Activated CD4-positive, CD25-positive, alpha-beta regulatory T cell treated with anti-CD3 and anti-CD28 coated beads, Interleukin-2, amount 50 U/mL, for 16 hours (primary cell): ENCODE results near the gene S100A7A.
"Not testable (repeated sequence)": the region's sequence is repeated elsewhere in the genome, so short reads cannot be mapped to it uniquely, and the experiment has no call there.

Experiments
- DNase-seq: peaks from one replicate; pipeline ENCODE4 v3.0.0-alpha.2; 2020; ENCODE audit warnings: low read depth, low spot score

The S100A7A gene

GRCh38 chr1:153422450-153423068 is 6.2 kb downstream of the S100A7A start:
- DNase-seq = peak; percentile 39

DNA sequence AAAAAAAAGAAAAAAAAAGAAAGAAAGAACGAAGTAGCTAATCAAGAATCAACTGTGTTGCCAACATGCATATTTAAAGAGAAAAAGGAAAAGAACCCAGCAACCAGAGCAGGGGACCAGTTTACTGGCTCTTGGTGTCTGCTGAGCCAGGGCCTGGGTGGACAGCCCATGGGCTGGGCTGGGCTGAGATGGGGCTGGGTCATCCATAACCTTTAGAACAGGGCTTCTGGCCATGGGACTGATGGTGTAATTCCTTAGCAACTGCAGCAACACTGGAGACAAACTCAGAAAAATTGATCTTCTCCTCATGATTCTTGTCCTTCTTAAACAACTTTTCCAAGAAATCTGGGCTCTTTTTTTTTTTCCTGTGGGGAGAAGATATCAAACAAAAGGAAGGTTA is 10.5 kb downstream of the S100A7A start:
- DNase-seq = no peak

- no peak for DNase-seq
Measured at GRCh38 chr1:153428073-153428638, 11.8 kb downstream of the S100A7A start.

GRCh38 chr1:153428791-153429190 is 12.5 kb downstream of the S100A7A start:
- DNase-seq = no peak

DNA sequence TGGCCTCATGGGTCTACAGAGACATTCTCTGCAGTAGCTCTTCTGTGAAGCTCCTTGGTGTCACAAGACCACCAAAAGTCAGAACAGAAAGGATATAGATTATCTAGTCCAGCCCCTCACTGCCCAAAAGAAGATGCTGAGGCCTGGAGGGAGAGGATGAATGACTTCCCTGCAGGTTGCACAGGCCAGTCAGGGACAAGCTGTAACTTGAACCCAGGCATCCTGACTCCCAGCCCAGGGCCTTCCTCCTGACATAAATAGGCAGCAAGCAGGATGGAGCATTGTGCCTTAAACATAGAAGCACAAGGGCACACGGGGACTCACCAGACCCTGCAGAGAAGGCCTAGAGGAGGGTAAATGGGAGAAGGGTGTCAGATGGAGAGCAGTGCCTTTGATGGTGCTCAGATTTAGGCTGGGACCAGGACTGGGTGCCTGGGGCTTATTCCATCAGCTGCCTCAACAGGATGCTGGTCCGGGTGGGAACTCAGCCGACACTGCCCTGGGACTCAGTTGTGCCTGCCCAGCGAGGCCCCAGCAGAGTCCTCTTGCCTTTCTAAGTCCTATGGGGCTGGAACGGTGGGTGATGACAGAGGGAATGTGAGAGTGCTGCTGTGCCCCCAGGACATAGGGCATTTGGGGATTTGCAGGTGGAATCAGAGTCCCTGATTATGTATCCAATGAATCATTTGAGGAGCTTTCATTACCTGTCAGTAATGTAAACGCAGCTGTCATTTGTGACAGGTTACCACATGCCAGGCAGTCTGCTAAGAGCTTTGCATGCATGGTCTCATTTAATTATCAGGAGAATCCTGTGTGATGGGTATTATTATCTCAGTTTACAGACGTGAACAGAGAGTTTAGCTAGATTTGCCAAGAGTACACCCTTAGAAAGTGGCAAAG is 13.2 kb downstream of the S100A7A start:
- no peak for DNase-seq

- no peak for DNase-seq
Measured at GRCh38 chr1:153430166-153430553, 13.8 kb downstream of the S100A7A start.

DNA sequence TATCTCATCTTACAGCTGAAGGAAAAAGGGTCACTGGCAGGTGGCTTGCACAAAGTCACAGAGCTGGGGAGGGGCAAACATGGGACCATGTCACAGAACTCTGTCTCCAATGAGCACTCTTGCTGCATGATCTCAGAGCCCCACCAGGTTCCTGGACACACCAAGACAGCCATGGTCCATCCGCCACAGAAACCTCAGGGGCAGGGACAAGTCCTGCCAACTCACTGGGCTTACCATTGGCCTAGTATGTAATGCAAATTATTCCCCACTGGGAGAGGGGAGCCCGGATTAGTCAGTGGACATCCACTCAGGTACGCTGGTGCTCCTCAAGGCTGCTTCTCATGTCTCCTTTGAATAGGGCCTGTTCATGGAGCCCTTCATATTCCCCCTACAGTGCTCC is 14.2 kb downstream of the S100A7A start:
- DNase-seq = no peak

- DNase-seq = no peak
Measured at GRCh38 chr1:153431002-153431401, 14.7 kb downstream of the S100A7A start.

- DNase-seq = no peak
Measured at GRCh38 chr1:153431427-153431826, 15.1 kb downstream of the S100A7A start.

GRCh38 chr1:153431928-153432327 is 15.6 kb downstream of the S100A7A start:
- DNase-seq = no peak

DNA sequence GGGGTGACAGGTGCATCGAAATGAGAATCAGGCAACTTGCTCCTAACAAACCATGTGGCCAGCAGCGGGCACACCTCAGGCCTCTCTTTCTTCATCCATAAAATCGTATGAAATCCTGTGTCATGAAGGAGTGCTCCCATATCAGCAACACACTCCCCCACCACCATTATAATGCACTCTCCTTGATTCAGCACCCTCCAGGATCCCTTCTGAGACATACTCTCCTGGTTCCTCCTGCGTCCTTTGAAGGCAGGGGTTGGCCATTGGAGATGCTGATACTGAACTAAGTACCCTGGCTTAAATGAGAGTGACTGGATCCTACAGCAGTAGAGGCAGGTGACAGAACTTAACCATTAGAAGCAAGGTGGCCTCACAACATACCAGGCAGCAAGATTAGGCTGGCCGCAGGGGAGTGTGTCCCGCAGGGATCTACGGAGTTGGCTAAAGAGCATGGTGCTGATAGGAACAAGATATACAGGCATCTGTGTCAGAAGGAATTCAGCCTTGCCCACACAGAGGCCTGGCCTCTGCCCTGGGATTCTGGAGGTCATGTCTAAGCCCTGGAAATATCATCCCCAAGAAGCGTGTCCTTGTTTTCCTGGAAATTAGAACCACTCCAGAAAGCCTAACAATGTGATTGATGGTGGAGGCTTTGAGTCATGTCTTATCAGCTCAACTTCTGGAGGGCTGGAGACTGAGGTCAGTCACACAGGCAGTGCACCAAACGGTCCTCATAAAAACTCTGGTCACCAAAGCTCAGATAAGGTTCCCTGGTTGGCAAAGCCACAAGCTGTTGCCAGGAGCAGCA is 16.8 kb downstream of the S100A7A start:
- no peak for DNase-seq

GRCh38 chr1:153434746-153435455 is 18.6 kb downstream of the S100A7A start:
- no peak for DNase-seq

DNA sequence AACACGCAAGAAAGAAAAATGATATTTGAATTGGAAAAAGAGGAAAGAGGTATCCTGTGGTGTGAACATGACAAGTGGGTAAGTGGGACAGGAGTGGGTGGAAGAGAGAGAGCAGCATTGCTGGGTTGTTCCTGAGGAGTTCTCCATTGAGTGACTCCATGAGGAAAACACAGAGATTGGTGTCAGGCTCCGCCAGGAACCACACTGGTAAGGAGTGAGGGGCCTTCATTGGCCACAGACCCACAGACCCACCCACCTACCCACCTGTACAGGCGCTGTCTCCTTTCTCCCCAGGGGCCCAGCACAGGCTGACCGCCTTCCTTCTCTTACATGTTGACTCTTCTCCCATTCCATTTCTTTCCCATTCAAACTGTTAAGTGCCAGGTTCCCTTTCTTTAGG is 20.9 kb downstream of the S100A7A start:
- DNase-seq = no peak

GRCh38 chr1:153438599-153438998 is 22.3 kb downstream of the S100A7A start:
- DNase-seq = no peak

GRCh38 chr1:153439273-153439672 is 23.0 kb downstream of the S100A7A start:
- no peak for DNase-seq

DNA sequence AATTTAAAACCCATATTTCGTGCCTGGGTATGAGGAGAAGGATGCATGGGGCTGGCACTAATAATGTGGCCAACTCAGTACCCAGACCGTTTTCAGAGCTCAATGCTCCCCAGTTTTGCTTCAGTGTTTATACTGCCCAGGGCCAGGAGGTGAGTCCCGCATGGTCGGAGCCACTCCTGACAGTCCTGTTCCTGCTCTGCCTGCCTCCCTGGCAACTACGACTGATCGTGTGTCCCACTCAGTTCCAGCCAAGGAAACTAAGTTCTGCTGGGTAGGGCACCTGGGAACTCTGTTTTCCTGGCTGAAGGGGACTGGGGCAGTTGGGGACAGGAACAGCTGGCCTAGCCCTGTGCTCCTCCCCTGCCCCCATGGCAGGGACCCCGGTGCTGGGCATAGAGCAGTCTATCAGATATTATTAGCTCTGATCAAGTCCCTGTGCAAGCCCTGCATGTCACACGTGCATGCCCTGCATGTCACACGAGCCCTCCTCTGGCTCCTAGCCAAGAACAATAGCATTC is 25.0 kb downstream of the S100A7A start:
- no peak for DNase-seq

DNA sequence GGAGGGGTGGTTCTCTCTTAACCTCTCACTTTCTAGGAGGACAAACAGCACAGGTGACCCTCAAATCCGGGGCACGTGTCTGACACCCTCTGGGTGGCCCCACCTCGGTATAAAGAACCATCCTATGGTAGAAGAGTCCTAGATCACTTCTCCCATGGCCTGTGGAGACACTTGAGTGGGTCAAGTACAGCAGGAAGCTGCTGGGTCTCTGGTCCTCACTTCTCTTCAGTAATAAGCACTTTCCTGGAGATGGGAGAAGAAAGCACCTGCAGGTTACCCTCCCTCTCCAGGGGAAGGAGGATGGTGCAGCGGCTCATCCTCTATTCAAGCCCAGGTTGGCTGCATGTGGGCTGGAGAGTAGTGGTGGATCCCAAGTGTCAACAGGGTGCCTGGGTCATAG is 27.2 kb downstream of the S100A7A start:
- no peak for DNase-seq

GRCh38 chr1:153444078-153444477 is 27.8 kb downstream of the S100A7A start:
- no peak for DNase-seq

- no peak for DNase-seq
Measured at GRCh38 chr1:153447498-153448170, 31.3 kb downstream of the S100A7A start.

GRCh38 chr1:153448851-153449250 is 32.5 kb downstream of the S100A7A start:
- not testable (repeated sequence) for DNase-seq

- no peak for DNase-seq
Measured at GRCh38 chr1:153456396-153456795, 40.1 kb downstream of the S100A7A start.
